Activated T-helper 17 cell treated with anti-CD3 and anti-CD28 coated beads, Interleukin-2, amount 50 U/mL, for 72 hours (primary cell): Measurements from ENCODE around the gene ENTR1. TPM values are rescaled to one million over a fixed set of nuclear protein-coding genes. Genes with fewer than 3 reads are reported as not detected.

Experiments
- ATAC-seq: fragments of 150-1000 bp; cut with Tn5 transposase; replicated peaks from 2 replicates; pipeline ENCODE4 v1.10.0; 2021; ENCODE audit warnings: mild to moderate bottlenecking, moderate library complexity
- H3K27ac Mint-ChIP-seq: one replicate; pipeline ENCODE4 v1.8.0; 2022; ENCODE audit warnings: mixed read lengths
- H3K27me3 Mint-ChIP-seq: one replicate; pipeline ENCODE4 v1.8.0; 2022; ENCODE audit warnings: mixed read lengths
- H3K36me3 Mint-ChIP-seq: one replicate; pipeline ENCODE4 v1.8.0; 2022; ENCODE audit warnings: low read depth, mild to moderate bottlenecking, mixed read lengths
- H3K4me1 Mint-ChIP-seq: one replicate; pipeline ENCODE4 v1.8.0; 2022; ENCODE audit warnings: mixed read lengths
- H3K4me3 Mint-ChIP-seq: one replicate; pipeline ENCODE4 v1.8.0; 2022; ENCODE audit warnings: mild to moderate bottlenecking, mixed read lengths
- H3K9me3 Mint-ChIP-seq: one replicate; pipeline ENCODE4 v1.8.0; 2022; ENCODE audit warnings: mixed read lengths
- total RNA-seq, 2 donors: library from RNA; stranded (reverse); gene quantifications; one replicate each; pipeline ENCODE4 v1.2.3, GENCODE V29; 2022

ENTR1 gene
- total RNA-seq, 2 donors from 2014 or later = 56.3 to 81.0 TPM

- ATAC-seq = peak; percentile 92
- H3K4me1 Mint-ChIP-seq = no peaks in the 10 kb centered on the region
- H3K27ac Mint-ChIP-seq = peak within 1 kb of the TSS; percentile 78
- peaks cover 7% of the 10 kb centered on the region for H3K36me3 Mint-ChIP-seq
- H3K9me3 Mint-ChIP-seq = no peaks in the 10 kb centered on the region
- peak within 1 kb of the TSS; percentile 52 for H3K4me3 Mint-ChIP-seq
- H3K27me3 Mint-ChIP-seq = no peaks in the 10 kb centered on the region
Measured at GRCh38 chr9:136363106-136363948, 47.1 kb downstream of the ENTR1 start, which contains the start of gene DNLZ. Gene DNLZ (minus strand): TSS chr9:136363744. CDS start chr9:136363714, 30 bp downstream.

- H3K4me3 Mint-ChIP-seq = no peak overlapping the region
- no peaks in the 10 kb centered on the region for H3K4me1 Mint-ChIP-seq
- H3K36me3 Mint-ChIP-seq = peaks cover 7% of the 10 kb centered on the region
- peak overlapping the region; percentile 78 for H3K27ac Mint-ChIP-seq
- H3K27me3 Mint-ChIP-seq = no peaks in the 10 kb centered on the region
- H3K9me3 Mint-ChIP-seq = no peaks in the 10 kb centered on the region
- no peak for ATAC-seq
Measured at GRCh38 chr9:136362450-136362784, 48.0 kb downstream of the ENTR1 start.

- H3K27ac Mint-ChIP-seq = no peak overlapping the region
- no peak for ATAC-seq
- no peaks in the 10 kb centered on the region for H3K4me1 Mint-ChIP-seq
- peaks cover 7% of the 10 kb centered on the region for H3K36me3 Mint-ChIP-seq
- H3K4me3 Mint-ChIP-seq = no peak overlapping the region
- no peaks in the 10 kb centered on the region for H3K9me3 Mint-ChIP-seq
- no peaks in the 10 kb centered on the region for H3K27me3 Mint-ChIP-seq
Measured at GRCh38 chr9:136361754-136362449, 48.5 kb downstream of the ENTR1 start.

- Mint-ChIP-seq H3K9me3 (no peaks in the 10 kb centered on the region), H3K36me3 (peaks cover 7% of the 10 kb centered on the region), H3K27me3 (no peaks in the 10 kb centered on the region), H3K4me1 (no peaks in the 10 kb centered on the region), H3K4me3 (no peak overlapping the region), H3K27ac (no peak overlapping the region)
- no peak for ATAC-seq
Measured at GRCh38 chr9:136361047-136361753, 49.2 kb downstream of the ENTR1 start.

GRCh38 chr9:136359774-136360718, 50.4 kb downstream of the ENTR1 start:
- Mint-ChIP-seq H3K27ac (no peak overlapping the region), H3K4me1 (no peaks in the 10 kb centered on the region), H3K4me3 (no peak overlapping the region), H3K9me3 (no peaks in the 10 kb centered on the region), H3K36me3 (peaks cover 7% of the 10 kb centered on the region), H3K27me3 (no peaks in the 10 kb centered on the region)
- no peak for ATAC-seq

GRCh38 chr9:136358888-136359287, 51.5 kb downstream of the ENTR1 start:
- no peaks in the 10 kb centered on the region for H3K27me3 Mint-ChIP-seq
- ATAC-seq = no peak

GRCh38 chr9:136358016-136358415, 52.4 kb downstream of the ENTR1 start:
- H3K9me3 Mint-ChIP-seq = no peaks in the 10 kb centered on the region
- peaks cover 6% of the 10 kb centered on the region for H3K36me3 Mint-ChIP-seq
- no peaks in the 10 kb centered on the region for H3K27me3 Mint-ChIP-seq
- H3K4me3 Mint-ChIP-seq = no peak overlapping the region
- H3K27ac Mint-ChIP-seq = no peak overlapping the region
- H3K4me1 Mint-ChIP-seq = no peaks in the 10 kb centered on the region
- no peak for ATAC-seq

More at GRCh38 chr9:136358888-136359287, 51.5 kb downstream of the ENTR1 start:
- H3K4me3 Mint-ChIP-seq = no peak overlapping the region
- H3K27ac Mint-ChIP-seq = no peak overlapping the region
- H3K36me3 Mint-ChIP-seq = peaks cover 7% of the 10 kb centered on the region
- no peaks in the 10 kb centered on the region for H3K9me3 Mint-ChIP-seq
- H3K4me1 Mint-ChIP-seq = no peaks in the 10 kb centered on the region

GRCh38 chr9:136357202-136357725, 53.1 kb downstream of the ENTR1 start:
- no peak overlapping the region for H3K27ac Mint-ChIP-seq
- ATAC-seq = no peak
- H3K4me1 Mint-ChIP-seq = no peaks in the 10 kb centered on the region
- H3K36me3 Mint-ChIP-seq = no peaks in the 10 kb centered on the region
- H3K27me3 Mint-ChIP-seq = no peaks in the 10 kb centered on the region
- no peak overlapping the region for H3K4me3 Mint-ChIP-seq
- no peaks in the 10 kb centered on the region for H3K9me3 Mint-ChIP-seq

- no peaks in the 10 kb centered on the region for H3K9me3 Mint-ChIP-seq
- no peak overlapping the region for H3K27ac Mint-ChIP-seq
- H3K27me3 Mint-ChIP-seq = no peaks in the 10 kb centered on the region
- ATAC-seq = no peak
- H3K4me3 Mint-ChIP-seq = no peak overlapping the region
- H3K36me3 Mint-ChIP-seq = no peaks in the 10 kb centered on the region
- H3K4me1 Mint-ChIP-seq = no peaks in the 10 kb centered on the region
Measured at GRCh38 chr9:136355616-136356557, 54.5 kb downstream of the ENTR1 start.

GRCh38 chr9:136354592-136355085, 55.8 kb downstream of the ENTR1 start:
- Mint-ChIP-seq H3K36me3 (no peaks in the 10 kb centered on the region), H3K4me1 (no peaks in the 10 kb centered on the region), H3K4me3 (no peak overlapping the region), H3K9me3 (no peaks in the 10 kb centered on the region), H3K27ac (no peak overlapping the region), H3K27me3 (no peaks in the 10 kb centered on the region)
- ATAC-seq = no peak

GRCh38 chr9:136353757-136354488, 56.5 kb downstream of the ENTR1 start:
- H3K4me1 Mint-ChIP-seq = no peaks in the 10 kb centered on the region
- no peaks in the 10 kb centered on the region for H3K36me3 Mint-ChIP-seq
- H3K9me3 Mint-ChIP-seq = no peaks in the 10 kb centered on the region
- H3K27me3 Mint-ChIP-seq = no peaks in the 10 kb centered on the region
- ATAC-seq = no peak
- no peak overlapping the region for H3K27ac Mint-ChIP-seq
- H3K4me3 Mint-ChIP-seq = no peak overlapping the region

GRCh38 chr9:136353088-136353487, 57.3 kb downstream of the ENTR1 start:
- no peak overlapping the region for H3K4me3 Mint-ChIP-seq
- H3K4me1 Mint-ChIP-seq = no peaks in the 10 kb centered on the region
- H3K36me3 Mint-ChIP-seq = no peaks in the 10 kb centered on the region
- H3K27ac Mint-ChIP-seq = no peak overlapping the region
- no peaks in the 10 kb centered on the region for H3K27me3 Mint-ChIP-seq
- no peak for ATAC-seq
- no peaks in the 10 kb centered on the region for H3K9me3 Mint-ChIP-seq
